Endodermal cell (in vitro differentiated cells): ENCODE measurements around the gene HTR3D. TPM values are rescaled to one million over a fixed set of nuclear protein-coding genes. Genes with fewer than 3 reads are reported as not detected.

Experiments used
- DNase-seq: peaks from one replicate; pipeline ENCODE4 v3.0.0-alpha.2; 2017
- H3K27ac ChIP-seq: 2 replicates; pipeline ENCODE4 v1.5.1; 2013; ENCODE audit warnings: mild to moderate bottlenecking, low read depth, low read length, moderate library complexity
- H3K27me3 ChIP-seq: 2 replicates; pipeline ENCODE4 v1.6.1; 2013; ENCODE audit warnings: mild to moderate bottlenecking, low read length, moderate library complexity; ENCODE audit not compliant: insufficient read depth, control insufficient read depth, poor library complexity, severe bottlenecking
- H3K36me3 ChIP-seq: 2 replicates; pipeline ENCODE4 v1.7.0; 2013; ENCODE audit warnings: mild to moderate bottlenecking, low read length, moderate library complexity; ENCODE audit not compliant: control insufficient read depth, insufficient read depth
- H3K4me1 ChIP-seq: one replicate; pipeline ENCODE4 v1.7.0; 2013; ENCODE audit warnings: low read length; ENCODE audit not compliant: control insufficient read depth, insufficient read depth
- H3K4me3 ChIP-seq: 2 replicates; pipeline ENCODE4 v1.5.1; 2013; ENCODE audit warnings: mild to moderate bottlenecking, low read length, moderate library complexity
- H3K9ac ChIP-seq: 2 replicates; pipeline ENCODE4 v1.6.1; 2013; ENCODE audit warnings: mild to moderate bottlenecking, low read length, moderate library complexity; ENCODE audit not compliant: poor library complexity, severe bottlenecking; ENCODE audit errors: extremely low read depth
- H3K9me3 ChIP-seq: 2 replicates; pipeline ENCODE4 v1.6.1; 2013; ENCODE audit warnings: mild to moderate bottlenecking, low read length, moderate library complexity; ENCODE audit not compliant: control insufficient read depth
- H3K27ac Mint-ChIP-seq: 2 replicates; pipeline ENCODE4 v1.8.0; 2020; ENCODE audit warnings: mixed read lengths
- H3K27me3 Mint-ChIP-seq: 2 replicates; pipeline ENCODE4 v1.8.0; 2021; ENCODE audit warnings: mild to moderate bottlenecking, mixed read lengths; ENCODE audit not compliant: insufficient read depth
- H3K36me3 Mint-ChIP-seq: 2 replicates; pipeline ENCODE4 v1.8.0; 2020; ENCODE audit warnings: low read depth, mixed read lengths
- H3K4me1 Mint-ChIP-seq: 2 replicates; pipeline ENCODE4 v1.8.0; 2020; ENCODE audit warnings: mixed read lengths
- H3K4me3 Mint-ChIP-seq: 2 replicates; pipeline ENCODE4 v1.8.0; 2020; ENCODE audit warnings: mild to moderate bottlenecking, moderate library complexity, mixed read lengths
- H3K9me3 Mint-ChIP-seq: 2 replicates; pipeline ENCODE4 v1.8.0; 2020; ENCODE audit warnings: mild to moderate bottlenecking, mixed read lengths
- WGBS, 2 experiments: methylation state at CpG; one replicate each; pipeline versions ENCODE4 v1.1.5 to v1.1.7; 2013; ENCODE audit warnings: missing lambda C conversion rate in 2 of 2, mixed read lengths in 1 of 2; ENCODE audit not compliant: insufficient coverage in 1 of 2, insufficient read length in 1 of 2; 5-methylcytosine and 5-hydroxymethylcytosine counted together
- total RNA-seq, 2 donors: library from RNA; stranded (reverse); fragmentation: NEBNext Ultra II Directional in 1 of 2; extraction: Animal tissue kit (Norgen Biotek cat#: 25700) in 1 of 2; gene quantifications; 2 replicates in 1 of 2; 3 replicates in 1 of 2; pipeline ENCODE4 v1.2.1, GENCODE V29; 2021
- TF ChIP-seq, protein P1 (sequence below): fragments of 200-600 bp; sonication (generic); conservative IDR thresholded peaks from 2 replicates; pipeline ENCODE4 v1.5.0; 2021; ENCODE audit warnings: antibody characterized with exemption, mild to moderate bottlenecking

The HTR3D gene
- total RNA-seq, 2 donors from 2014 or later: not detected

DNA sequence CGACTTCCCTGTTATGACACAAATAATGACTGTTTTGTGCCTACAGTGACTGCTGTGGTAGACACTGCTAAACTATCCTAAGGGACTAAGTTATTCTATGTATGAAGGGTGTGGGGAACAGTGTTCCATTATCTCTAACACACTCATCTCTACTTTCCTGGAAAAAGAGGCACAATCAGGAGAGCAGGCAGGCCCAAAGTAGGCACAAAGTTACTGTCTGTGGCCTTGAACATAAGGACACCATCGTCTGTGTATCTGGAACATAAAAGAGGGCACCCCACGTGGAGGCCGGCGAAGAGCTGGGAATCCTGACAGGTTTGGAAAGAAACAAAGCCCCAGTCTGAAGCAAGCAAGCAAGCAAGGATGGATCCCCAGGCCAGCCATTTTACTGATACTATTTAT lies 15.4 kb upstream of the HTR3D start:
- no peaks in the 10 kb centered on the region for H3K9me3 Mint-ChIP-seq
- H3K9ac ChIP-seq: no peak overlapping the region
- H3K9me3 ChIP-seq: no peaks in the 10 kb centered on the region
- peaks cover 24% of the 10 kb centered on the region for H3K36me3 Mint-ChIP-seq
- no peak overlapping the region for H3K27ac Mint-ChIP-seq
- TF ChIP-seq, protein P1, sequence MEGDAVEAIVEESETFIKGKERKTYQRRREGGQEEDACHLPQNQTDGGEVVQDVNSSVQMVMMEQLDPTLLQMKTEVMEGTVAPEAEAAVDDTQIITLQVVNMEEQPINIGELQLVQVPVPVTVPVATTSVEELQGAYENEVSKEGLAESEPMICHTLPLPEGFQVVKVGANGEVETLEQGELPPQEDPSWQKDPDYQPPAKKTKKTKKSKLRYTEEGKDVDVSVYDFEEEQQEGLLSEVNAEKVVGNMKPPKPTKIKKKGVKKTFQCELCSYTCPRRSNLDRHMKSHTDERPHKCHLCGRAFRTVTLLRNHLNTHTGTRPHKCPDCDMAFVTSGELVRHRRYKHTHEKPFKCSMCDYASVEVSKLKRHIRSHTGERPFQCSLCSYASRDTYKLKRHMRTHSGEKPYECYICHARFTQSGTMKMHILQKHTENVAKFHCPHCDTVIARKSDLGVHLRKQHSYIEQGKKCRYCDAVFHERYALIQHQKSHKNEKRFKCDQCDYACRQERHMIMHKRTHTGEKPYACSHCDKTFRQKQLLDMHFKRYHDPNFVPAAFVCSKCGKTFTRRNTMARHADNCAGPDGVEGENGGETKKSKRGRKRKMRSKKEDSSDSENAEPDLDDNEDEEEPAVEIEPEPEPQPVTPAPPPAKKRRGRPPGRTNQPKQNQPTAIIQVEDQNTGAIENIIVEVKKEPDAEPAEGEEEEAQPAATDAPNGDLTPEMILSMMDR: no peak
- 54 to 76% methylated on average over 4 to 5 of the region's 5 CpGs for WGBS, 2 experiments
- no peak for DNase-seq
- peak overlapping the region; percentile 96 for H3K4me3 ChIP-seq
- H3K4me1 ChIP-seq: no peaks in the 10 kb centered on the region
- H3K4me1 Mint-ChIP-seq: peaks cover 20% of the 10 kb centered on the region
- peak overlapping the region; percentile 98 for H3K4me3 Mint-ChIP-seq
- no peaks in the 10 kb centered on the region for H3K27me3 ChIP-seq
- H3K36me3 ChIP-seq: peaks cover 16% of the 10 kb centered on the region
- no peaks in the 10 kb centered on the region for H3K27me3 Mint-ChIP-seq
- no peak overlapping the region for H3K27ac ChIP-seq

GRCh38 chr3:184016811-184017671 lies 14.5 kb upstream of the HTR3D start:
- no peaks in the 10 kb centered on the region for H3K27me3 ChIP-seq
- H3K36me3 ChIP-seq: peaks cover 8% of the 10 kb centered on the region
- H3K9ac ChIP-seq: peak overlapping the region; percentile 75
- 14 to 25% methylated on average over 35 to 57 of the region's 57 CpGs for WGBS, 2 experiments
- H3K9me3 ChIP-seq: no peaks in the 10 kb centered on the region
- peak overlapping the region; percentile 96 for H3K4me3 ChIP-seq
- H3K27ac ChIP-seq: peak overlapping the region; percentile 92
- Mint-ChIP-seq H3K4me1 (peaks cover 20% of the 10 kb centered on the region), H3K36me3 (peaks cover 18% of the 10 kb centered on the region), H3K27me3 (peaks cover 3% of the 10 kb centered on the region), H3K9me3 (no peaks in the 10 kb centered on the region), H3K27ac (peak overlapping the region; percentile 99), H3K4me3 (peak overlapping the region; percentile 98)
- DNase-seq: peak; percentile 86
- TF ChIP-seq, protein P1: peak; percentile 99
- no peaks in the 10 kb centered on the region for H3K4me1 ChIP-seq

- peaks cover 10% of the 10 kb centered on the region for H3K36me3 Mint-ChIP-seq
- Histone ChIP-seq H3K36me3 (peaks cover 6% of the 10 kb centered on the region), H3K27me3 (no peaks in the 10 kb centered on the region), H3K4me3 (peak within 1 kb of the TSS; percentile 96), H3K27ac (peak within 1 kb of the TSS; percentile 92), H3K4me1 (no peaks in the 10 kb centered on the region), H3K9me3 (no peaks in the 10 kb centered on the region), H3K9ac (peak within 1 kb of the TSS; percentile 75)
- H3K27me3 Mint-ChIP-seq: peaks cover 5% of the 10 kb centered on the region
- peaks cover 20% of the 10 kb centered on the region for H3K4me1 Mint-ChIP-seq
- H3K4me3 Mint-ChIP-seq: peak within 1 kb of the TSS; percentile 98
- TF ChIP-seq, protein P1: peak; percentile 36
- peak; percentile 97 for DNase-seq
- H3K9me3 Mint-ChIP-seq: no peaks in the 10 kb centered on the region
- peak within 1 kb of the TSS; percentile 99 for H3K27ac Mint-ChIP-seq
- WGBS, 2 experiments: 1 to 2% methylated on average over 29 to 55 of the region's 55 CpGs
These were observed 13.7 kb upstream of the HTR3D start, which contains the start of gene ABCC5 for GRCh38 chr3:184017672-184018423. ABCC5 (minus strand) TSS chr3:184017884; CDS start chr3:184014392, 3,492 bp downstream.
